Mesangial cell (primary cell): ENCODE results near the gene LMO1. TPM values are rescaled to one million over a fixed set of nuclear protein-coding genes. Genes with fewer than 3 reads are reported as not detected.

Experiments used
- total RNA-seq: library from RNA; depleted of rRNA; stranded (reverse); fragments of >200 nt; gene quantifications from 2 replicates; pipeline ENCODE4 v1.2.3, GENCODE V29; 2015

LMO1 gene
- total RNA-seq: not detected in 2 replicates

DNA sequence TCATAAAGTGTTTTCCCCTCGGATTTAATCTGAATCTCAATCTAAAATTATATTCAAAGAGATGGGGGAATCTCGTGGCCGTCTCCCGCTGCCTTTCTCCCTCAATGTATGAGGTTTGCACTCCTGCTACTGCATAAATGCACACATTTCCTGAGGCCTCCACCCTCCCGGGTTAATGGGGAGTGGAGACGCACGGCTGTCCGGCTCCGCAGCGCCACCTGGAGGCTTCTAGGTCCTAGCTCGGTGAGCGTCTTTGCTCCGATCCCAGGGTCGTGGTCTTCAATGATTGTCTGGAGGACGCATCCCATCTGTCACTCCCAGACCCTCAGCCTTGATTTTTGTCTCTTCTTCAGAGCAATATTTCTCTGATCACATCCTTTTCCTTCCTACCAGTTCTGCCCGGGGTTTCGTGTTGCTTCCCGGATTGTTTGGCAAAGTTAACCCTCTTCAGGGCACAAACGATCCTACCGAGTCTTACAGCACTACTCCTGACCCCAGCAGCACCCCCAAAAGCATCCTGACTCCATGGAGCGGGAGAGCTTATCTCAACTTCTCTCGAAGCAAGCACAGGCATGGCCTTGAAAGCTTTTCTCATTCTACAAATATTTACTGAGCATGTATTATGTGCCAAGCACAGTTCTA lies at the start of gene LMO1:
TSS of gene LMO1 (minus strand) at position 110 of the 642 bp plus-strand sequence. CDS start 516 bp downstream, outside the sequence.

Other genes with a start within 250 kb of the LMO1 start
- gene TUB, start 182.7 kb downstream of the LMO1 start, total RNA-seq: 3.7 and 4.3 TPM in 2 replicates
- gene RIC3, start 94.9 kb downstream of the LMO1 start, total RNA-seq: 0.38 TPM in 1 of 2 replicates, not detected in the other